Activated CD4-positive, alpha-beta memory T cell treated with anti-CD3 and anti-CD28 coated beads for 36 hours (primary cell): Measurements from ENCODE around the gene DHH. TPM values are rescaled to one million over a fixed set of nuclear protein-coding genes. Genes with fewer than 3 reads are reported as not detected.

Experiments used
- CTCF ChIA-PET: fragments of 350-600 bp; sonication (Branson Sonifier 250); formaldehyde crosslinking; loops from one replicate; lab custom pipeline; 2021; ENCODE audit warnings: antibody characterized with exemption, inconsistent platforms; lab: Charles Lee
- POLR2A ChIA-PET: fragments of 350-600 bp; sonication (Branson Sonifier 250); formaldehyde crosslinking; loops from one replicate; lab custom pipeline; 2021; ENCODE audit warnings: antibody characterized with exemption; lab: Charles Lee
- DNase-seq: peaks from one replicate; pipeline ENCODE4 v3.0.0-alpha.2; 2020
- H3K27ac Mint-ChIP-seq: one replicate; pipeline ENCODE4 v1.8.0; 2021; ENCODE audit warnings: mixed read lengths
- H3K27me3 Mint-ChIP-seq: one replicate; pipeline ENCODE4 v1.8.0; 2021; ENCODE audit warnings: mixed read lengths
- H3K36me3 Mint-ChIP-seq: one replicate; pipeline ENCODE4 v1.8.0; 2021; ENCODE audit warnings: mixed read lengths
- H3K4me1 Mint-ChIP-seq: one replicate; pipeline ENCODE4 v1.8.0; 2021; ENCODE audit warnings: low read depth, mixed read lengths
- H3K4me3 Mint-ChIP-seq: one replicate; pipeline ENCODE4 v1.8.0; 2021; ENCODE audit warnings: mild to moderate bottlenecking, mixed read lengths
- H3K9me3 Mint-ChIP-seq: one replicate; pipeline ENCODE4 v1.8.0; 2021; ENCODE audit warnings: mixed read lengths
- intact Hi-C: fragments of 100-400 bp; cut with micrococcal nuclease; formaldehyde crosslinking; loops from one replicate; pipeline ENCODE4 v1.15.1; 2023
- total RNA-seq, 2 experiments: library from RNA; stranded (reverse); gene quantifications; one replicate each; pipeline ENCODE4 v1.2.3, GENCODE V29; 2021

The DHH gene
- total RNA-seq, 2 experiments from 2014 or later = not detected

DNA sequence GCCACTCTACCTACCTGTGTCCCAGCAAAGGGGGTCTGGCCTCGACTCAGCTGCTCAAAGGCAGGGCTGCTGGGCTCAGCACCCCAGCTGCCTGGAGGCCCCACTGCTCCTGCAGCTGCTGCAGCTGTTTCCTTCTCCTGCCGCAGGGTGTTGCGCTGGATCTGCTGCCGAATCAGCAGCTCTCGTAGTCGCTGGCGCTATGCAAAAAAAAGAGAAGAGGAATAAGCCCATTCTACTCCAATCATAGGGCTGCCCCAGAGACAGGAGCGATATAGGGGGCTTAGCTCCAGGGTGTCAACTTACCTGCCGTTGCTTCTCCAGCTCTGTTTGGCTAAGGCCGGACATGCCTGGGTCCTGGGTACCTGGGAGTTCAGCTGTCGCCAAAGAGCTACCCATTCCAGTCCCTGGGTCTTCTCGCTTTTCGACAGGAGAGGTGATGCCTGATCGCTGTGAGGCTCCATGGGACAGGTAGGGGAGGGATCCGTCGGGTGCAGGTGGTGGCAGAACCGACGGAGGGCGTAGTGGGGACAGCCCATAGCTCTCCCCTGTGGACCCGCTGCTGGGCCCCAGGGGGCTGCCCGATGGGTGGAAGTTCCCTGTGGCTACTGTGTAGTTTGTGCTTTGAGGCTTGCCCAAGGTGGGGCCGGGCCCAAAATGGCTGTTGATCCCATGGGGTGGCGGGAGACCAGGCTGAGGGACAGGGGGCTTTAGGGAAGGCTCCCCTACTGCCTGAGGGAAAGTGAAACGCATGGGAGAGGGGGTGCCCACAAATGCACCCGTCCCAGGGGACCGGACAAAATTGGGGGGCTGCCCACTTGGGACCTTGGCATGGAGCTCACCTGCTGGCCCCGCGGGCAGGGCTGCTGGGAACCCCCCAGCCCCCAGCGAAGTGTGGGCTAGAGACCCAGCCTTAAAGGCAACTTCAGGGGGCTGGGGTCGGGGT is 54.9 kb downstream of the DHH start:
- Mint-ChIP-seq H3K27me3 (no peaks in the 10 kb centered on the region), H3K9me3 (no peaks in the 10 kb centered on the region), H3K4me3 (no peak overlapping the region), H3K36me3 (peaks cover 53% of the 10 kb centered on the region), H3K4me1 (peaks cover 2% of the 10 kb centered on the region), H3K27ac (no peak overlapping the region)
- CTCF ChIA-PET = interaction anchor here (1.3 to 1.4 kb wide), 2 partner anchors 24 to 59 kb away, joined by 3 to 6 read pairs; no protein-coding TSS in a partner anchor
- intact Hi-C loops = no loop called here
- no peak for DNase-seq
- POLR2A ChIA-PET = interaction anchor here (0.6 to 1.5 kb wide), 3 partner anchors 8 to 92 kb away, joined by 3 read pairs; partner anchors contain the start of genes LMBR1L and TUBA1B

- Mint-ChIP-seq H3K9me3 (no peaks in the 10 kb centered on the region), H3K4me1 (no peaks in the 10 kb centered on the region), H3K27me3 (no peaks in the 10 kb centered on the region), H3K36me3 (peaks cover 46% of the 10 kb centered on the region), H3K4me3 (no peak overlapping the region), H3K27ac (no peak overlapping the region)
- CTCF ChIA-PET = interaction anchor here (1.0 to 2.5 kb wide), 5 partner anchors 21 to 50 kb away, joined by 3 to 10 read pairs (median 6); no protein-coding TSS in a partner anchor
- intact Hi-C loops = no loop called here
- no peak for DNase-seq
- POLR2A ChIA-PET = interaction anchor here (0.5 to 1.5 kb wide), 2 partner anchors 35 to 93 kb away, joined by 3 read pairs; partner anchors contain the start of gene TUBA1B
Measured at GRCh38 chr12:49038291-49038955, 56.2 kb downstream of the DHH start.

DNA sequence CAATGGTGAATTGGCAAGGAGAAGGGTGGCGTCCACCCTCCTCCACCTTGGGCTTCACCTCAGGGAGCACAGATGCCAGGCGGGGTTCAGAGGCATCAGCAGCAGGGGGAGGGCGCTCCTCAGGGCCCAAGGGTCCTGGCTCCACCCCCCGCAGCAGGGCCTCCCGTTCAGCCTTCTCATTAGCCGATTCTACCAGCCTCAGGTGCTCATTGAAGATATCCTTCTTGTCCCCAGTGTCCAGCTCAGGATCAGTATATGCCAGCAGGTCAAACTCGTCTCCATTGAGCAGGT is 56.7 kb downstream of the DHH start:
- no peaks in the 10 kb centered on the region for H3K9me3 Mint-ChIP-seq
- ChIA-PET CTCF (interaction anchor here (0.9 to 2.5 kb wide), 5 partner anchors 21 to 60 kb away, joined by 3 to 10 read pairs (median 6); no protein-coding TSS in a partner anchor), POLR2A (no interaction called here)
- no peak overlapping the region for H3K27ac Mint-ChIP-seq
- no peak overlapping the region for H3K4me3 Mint-ChIP-seq
- H3K27me3 Mint-ChIP-seq = no peaks in the 10 kb centered on the region
- no peak for DNase-seq
- H3K4me1 Mint-ChIP-seq = no peaks in the 10 kb centered on the region
- H3K36me3 Mint-ChIP-seq = peaks cover 40% of the 10 kb centered on the region
- intact Hi-C loops = no loop called here

- no peaks in the 10 kb centered on the region for H3K4me1 Mint-ChIP-seq
- no peaks in the 10 kb centered on the region for H3K9me3 Mint-ChIP-seq
- POLR2A ChIA-PET = no interaction called here
- H3K27ac Mint-ChIP-seq = no peak overlapping the region
- CTCF ChIA-PET = interaction anchor here (0.9 to 2.5 kb wide), 6 partner anchors 18 to 61 kb away, joined by 3 to 10 read pairs (median 6); no protein-coding TSS in a partner anchor
- H3K4me3 Mint-ChIP-seq = no peak overlapping the region
- H3K36me3 Mint-ChIP-seq = peaks cover 40% of the 10 kb centered on the region
- no peak for DNase-seq
- intact Hi-C loops = no loop called here
- H3K27me3 Mint-ChIP-seq = no peaks in the 10 kb centered on the region
Measured at GRCh38 chr12:49037111-49037946, 57.3 kb downstream of the DHH start.

Other genes with a start within 250 kb of the DHH start
- 100 to 1,000 TPM; 119 to 121 TPM for gene DDX23, start 242.6 kb downstream of the DHH start, total RNA-seq
- 1 to 10 TPM; 2.4 to 3.5 TPM for gene RND1, start 228.9 kb downstream of the DHH start, total RNA-seq
- 10 to 100 TPM; 82.0 to 89.0 TPM for gene FKBP11, start 169.3 kb downstream of the DHH start, total RNA-seq
- gene ARF3, start 137.3 kb downstream of the DHH start, total RNA-seq = 100 to 1,000 TPM; 110 to 121 TPM
- gene WNT10B, start 123.1 kb downstream of the DHH start, total RNA-seq = under 1 TPM; 0.10 to 0.21 TPM
- gene WNT1, start 116.5 kb downstream of the DHH start, total RNA-seq = not detected
- gene DDN, start 95.4 kb downstream of the DHH start, total RNA-seq = under 1 TPM; 0.22 to 0.26 TPM
- 10 to 100 TPM; 52.0 to 55.8 TPM for gene PRKAG1, start 76.0 kb downstream of the DHH start, total RNA-seq
- 10 to 100 TPM; 47.9 to 49.0 TPM for gene KMT2D, start 34.0 kb downstream of the DHH start, total RNA-seq
- gene RHEBL1, start 24.8 kb downstream of the DHH start, total RNA-seq = 10 to 100 TPM; 15.6 to 16.1 TPM
- gene LMBR1L, start 16.0 kb upstream of the DHH start, total RNA-seq = 10 to 100 TPM; 55.0 to 59.1 TPM
- gene TUBA1B, start 36.6 kb upstream of the DHH start, total RNA-seq = 1,000 to 10,000 TPM; 2,573 to 2,575 TPM
- 10 to 100 TPM; 86.4 to 88.7 TPM for gene TUBA1A, start 94.3 kb upstream of the DHH start, total RNA-seq
- 100 to 1,000 TPM; 353 to 360 TPM for gene TUBA1C, start 170.3 kb upstream of the DHH start, total RNA-seq
- not detected for gene PRPH, start 200.3 kb upstream of the DHH start, total RNA-seq
- 10 to 100 TPM; 57.7 to 64.9 TPM for gene TROAP, start 228.5 kb upstream of the DHH start, total RNA-seq
- not detected for gene C1QL4, start 242.4 kb upstream of the DHH start, total RNA-seq